ENCODE measurements around the gene KLHL29. TPM values are rescaled to one million over a fixed set of nuclear protein-coding genes. Genes with fewer than 3 reads are reported as not detected.

The KLHL29 gene
- total RNA-seq, 1 donor from 2014 or later = 8.4 TPM

GRCh38 chr2:23609254-23609653 is 224.3 kb downstream of the KLHL29 start:
- DNase-seq (ENCODE audit: low read depth, low spot score) = no peak
- Mint-ChIP-seq H3K36me3 (ENCODE audit: low read depth) (peaks cover 11% of the 10 kb centered on the region), H3K4me3 (no peak overlapping the region), H3K27me3 (ENCODE audit: low read depth) (no peaks in the 10 kb centered on the region), H3K27ac (ENCODE audit: unreplicated experiment) (no peak overlapping the region), H3K4me1 (peaks cover 18% of the 10 kb centered on the region), H3K9me3 (peaks cover 10% of the 10 kb centered on the region)
- TF ChIP-seq, protein P1, sequence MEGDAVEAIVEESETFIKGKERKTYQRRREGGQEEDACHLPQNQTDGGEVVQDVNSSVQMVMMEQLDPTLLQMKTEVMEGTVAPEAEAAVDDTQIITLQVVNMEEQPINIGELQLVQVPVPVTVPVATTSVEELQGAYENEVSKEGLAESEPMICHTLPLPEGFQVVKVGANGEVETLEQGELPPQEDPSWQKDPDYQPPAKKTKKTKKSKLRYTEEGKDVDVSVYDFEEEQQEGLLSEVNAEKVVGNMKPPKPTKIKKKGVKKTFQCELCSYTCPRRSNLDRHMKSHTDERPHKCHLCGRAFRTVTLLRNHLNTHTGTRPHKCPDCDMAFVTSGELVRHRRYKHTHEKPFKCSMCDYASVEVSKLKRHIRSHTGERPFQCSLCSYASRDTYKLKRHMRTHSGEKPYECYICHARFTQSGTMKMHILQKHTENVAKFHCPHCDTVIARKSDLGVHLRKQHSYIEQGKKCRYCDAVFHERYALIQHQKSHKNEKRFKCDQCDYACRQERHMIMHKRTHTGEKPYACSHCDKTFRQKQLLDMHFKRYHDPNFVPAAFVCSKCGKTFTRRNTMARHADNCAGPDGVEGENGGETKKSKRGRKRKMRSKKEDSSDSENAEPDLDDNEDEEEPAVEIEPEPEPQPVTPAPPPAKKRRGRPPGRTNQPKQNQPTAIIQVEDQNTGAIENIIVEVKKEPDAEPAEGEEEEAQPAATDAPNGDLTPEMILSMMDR (conservative IDR thresholded peaks at IDR 0.05) = no peak

DNA sequence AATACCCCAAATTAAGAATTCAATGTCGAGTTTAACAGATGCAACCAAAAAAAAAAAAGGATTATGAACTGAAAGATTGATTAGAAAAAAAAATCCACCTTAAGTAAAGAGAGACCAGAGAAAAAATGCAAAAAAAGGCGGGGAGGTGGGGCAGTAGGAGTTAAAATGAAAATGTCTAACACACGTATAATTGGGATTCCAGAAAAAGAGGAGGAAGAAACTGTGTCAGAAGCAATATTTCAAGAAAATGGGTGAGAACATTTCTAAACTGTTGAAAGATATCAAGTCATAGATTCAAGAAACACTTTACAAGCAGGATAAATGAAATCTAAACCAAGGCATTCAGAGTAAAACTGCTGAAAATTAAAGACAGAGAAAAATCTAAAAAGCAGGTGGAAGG is 226.9 kb downstream of the KLHL29 start:
- DNase-seq (ENCODE audit: low read depth, low spot score) = no peak
- H3K27ac Mint-ChIP-seq (ENCODE audit: unreplicated experiment) = no peak overlapping the region
- peaks cover 39% of the 10 kb centered on the region for H3K4me1 Mint-ChIP-seq
- TF ChIP-seq, protein P1 (conservative IDR thresholded peaks at IDR 0.05) = no peak
- H3K9me3 Mint-ChIP-seq = peaks cover 8% of the 10 kb centered on the region
- peaks cover 8% of the 10 kb centered on the region for H3K36me3 Mint-ChIP-seq (ENCODE audit: low read depth)
- H3K4me3 Mint-ChIP-seq = no peak overlapping the region
- no peaks in the 10 kb centered on the region for H3K27me3 Mint-ChIP-seq (ENCODE audit: low read depth)

- Mint-ChIP-seq H3K9me3 (peaks cover 8% of the 10 kb centered on the region), H3K27me3 (ENCODE audit: low read depth) (no peaks in the 10 kb centered on the region), H3K4me1 (peaks cover 59% of the 10 kb centered on the region), H3K4me3 (no peak overlapping the region), H3K27ac (ENCODE audit: unreplicated experiment) (no peak overlapping the region), H3K36me3 (ENCODE audit: low read depth) (peaks cover 8% of the 10 kb centered on the region)
- TF ChIP-seq, protein P1 (conservative IDR thresholded peaks at IDR 0.05) = no peak
- no peak for DNase-seq (ENCODE audit: low read depth, low spot score)
Observed at GRCh38 chr2:23614701-23615100, 229.7 kb downstream of the KLHL29 start.

GRCh38 chr2:23615216-23616020 is 230.4 kb downstream of the KLHL29 start:
- H3K9me3 Mint-ChIP-seq = peaks cover 8% of the 10 kb centered on the region
- no peaks in the 10 kb centered on the region for H3K27me3 Mint-ChIP-seq (ENCODE audit: low read depth)
- peaks cover 8% of the 10 kb centered on the region for H3K36me3 Mint-ChIP-seq (ENCODE audit: low read depth)
- TF ChIP-seq, protein P1 (conservative IDR thresholded peaks at IDR 0.05) = no peak
- peaks cover 67% of the 10 kb centered on the region for H3K4me1 Mint-ChIP-seq
- DNase-seq (ENCODE audit: low read depth, low spot score) = no peak
- H3K4me3 Mint-ChIP-seq = no peak overlapping the region
- H3K27ac Mint-ChIP-seq (ENCODE audit: unreplicated experiment) = peak overlapping the region; percentile 54

- H3K4me1 Mint-ChIP-seq = peaks cover 70% of the 10 kb centered on the region
- H3K4me3 Mint-ChIP-seq = peak overlapping the region; percentile 8
- peaks cover 5% of the 10 kb centered on the region for H3K36me3 Mint-ChIP-seq (ENCODE audit: low read depth)
- TF ChIP-seq, protein P1 (conservative IDR thresholded peaks at IDR 0.05) = no peak
- DNase-seq (ENCODE audit: low read depth, low spot score) = no peak
- no peak overlapping the region for H3K27ac Mint-ChIP-seq (ENCODE audit: unreplicated experiment)
- H3K9me3 Mint-ChIP-seq = peaks cover 5% of the 10 kb centered on the region
- H3K27me3 Mint-ChIP-seq (ENCODE audit: low read depth) = no peaks in the 10 kb centered on the region
Observed at GRCh38 chr2:23616630-23617029, 231.7 kb downstream of the KLHL29 start.
